ENCODE measurements around the gene IRF2BP2.

GRCh38 chr1:234624724-234625117 is 14.7 kb upstream of the IRF2BP2 start:
- TF ChIP-seq CTCF (IDR thresholded peaks at IDR 0.05) (no peak), POLR2A (IDR thresholded peaks at IDR 0.05) (no peak), EP300 (IDR thresholded peaks at IDR 0.05) (no peak)

All from tibial nerve (tissue), 4 donors.